Right lobe of liver (tissue), 4 donors: ENCODE measurements around the gene VENTX.

Experiments used
- CTCF ChIP-seq, 4 donors: fragments of 200-600 bp in 3 of 4; fragments of 450-650 bp in 1 of 4; IDR thresholded peaks; one replicate each; pipeline versions ENCODE4 v1.5.1 to v1.8.0; 2016 to 2022; ENCODE audit warnings: antibody characterized with exemption in 4 of 4, mild to moderate bottlenecking in 2 of 4
- POLR2A ChIP-seq: fragments of 450-650 bp; IDR thresholded peaks from one replicate; pipeline ENCODE4 v1.6.1; 2017; ENCODE audit warnings: antibody characterized with exemption, mild to moderate bottlenecking
- donor health status: DM: no; HTN: no; CAD: no.
- donor health status: DM: no; HTN: no; CAD: no.
- donor health status: DM: no; HTN: yes; CAD: no.

- TF ChIP-seq CTCF (IDR thresholded peaks at IDR 0.05) (no peak), POLR2A (no peak)
These were observed 28.5 kb upstream of the VENTX start for GRCh38 chr10:133209117-133209516.
